Measurements from ENCODE around the gene EXPH5.

The EXPH5 gene

DNA sequence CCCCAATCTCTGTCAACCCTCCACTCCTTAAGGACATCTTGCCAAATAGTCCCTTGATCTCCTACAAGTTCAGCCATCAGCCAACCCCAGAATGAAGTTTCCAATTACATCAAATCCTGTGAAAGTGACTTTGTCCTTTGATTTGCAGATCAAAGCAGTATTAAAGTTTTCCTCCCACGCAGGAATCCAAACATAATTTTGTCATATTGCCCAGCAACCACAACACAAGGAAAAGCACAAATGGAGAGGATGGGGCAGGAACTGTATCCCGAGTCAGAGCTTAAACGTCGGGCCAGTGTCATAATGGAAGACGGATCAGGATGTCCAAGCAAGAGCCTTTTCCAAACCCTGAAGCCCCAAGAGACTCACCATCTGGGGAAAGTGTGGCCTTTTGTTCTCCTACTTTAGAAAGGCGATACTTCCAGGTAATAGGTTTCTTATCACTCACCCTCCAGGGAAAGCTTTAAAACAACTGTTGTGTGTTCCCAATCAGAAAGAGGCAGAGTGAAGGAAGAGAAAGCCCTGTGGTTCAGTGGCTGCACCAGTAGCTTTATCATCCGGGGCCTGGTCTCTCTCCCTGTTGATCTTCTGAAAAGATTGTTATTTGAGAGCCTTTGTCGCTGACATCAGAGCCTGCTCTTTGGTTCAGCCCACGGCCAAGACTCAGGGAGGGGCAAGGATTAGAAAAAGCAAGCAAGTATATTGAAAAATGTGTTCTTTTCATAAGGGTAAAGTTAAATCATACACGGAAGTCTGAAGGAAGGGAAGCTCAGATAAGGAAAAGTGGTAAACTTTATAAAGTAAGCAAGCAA, 41.7 kb downstream of the EXPH5 start:
- Histone ChIP-seq H3K4me2 (ENCODE audit: low read depth, low read length, poor library complexity, severe bottlenecking) (no peak overlapping the region), H3K9me2 (replicated peaks; ENCODE audit: low read depth, low read length) (no peaks in the 10 kb centered on the region), H3K4me1 (ENCODE audit: insufficient read depth, low read length, poor library complexity, severe bottlenecking) (no peaks in the 10 kb centered on the region), H3F3A (ENCODE audit: low read depth) (no peaks in the 10 kb centered on the region), H3K9me3 (ENCODE audit: insufficient read depth, low read depth, low read length) (no peaks in the 10 kb centered on the region), H3K79me2 (ENCODE audit: insufficient read depth, low read length) (no peaks in the 10 kb centered on the region), H4K20me1 (ENCODE audit: insufficient read depth, low read length, poor library complexity, severe bottlenecking) (no peaks in the 10 kb centered on the region), H3K4me3 (ENCODE audit: low read length, poor library complexity, severe bottlenecking) (no peak overlapping the region), H2AFZ (ENCODE audit: low read length) (no peak overlapping the region), H3K36me3 (ENCODE audit: insufficient read depth, low read length) (no peaks in the 10 kb centered on the region), H3K9ac (ENCODE audit: low read depth, low read length, poor library complexity, severe bottlenecking) (no peak overlapping the region), H3K27me3 (ENCODE audit: insufficient read depth, low read length, poor library complexity, severe bottlenecking) (no peaks in the 10 kb centered on the region)
- no peak for TF ChIP-seq EZH2phosphoT487 (IDR thresholded peaks at IDR 0.05; ENCODE audit: borderline replicate concordance)
- TF ChIP-seq, protein P1, sequence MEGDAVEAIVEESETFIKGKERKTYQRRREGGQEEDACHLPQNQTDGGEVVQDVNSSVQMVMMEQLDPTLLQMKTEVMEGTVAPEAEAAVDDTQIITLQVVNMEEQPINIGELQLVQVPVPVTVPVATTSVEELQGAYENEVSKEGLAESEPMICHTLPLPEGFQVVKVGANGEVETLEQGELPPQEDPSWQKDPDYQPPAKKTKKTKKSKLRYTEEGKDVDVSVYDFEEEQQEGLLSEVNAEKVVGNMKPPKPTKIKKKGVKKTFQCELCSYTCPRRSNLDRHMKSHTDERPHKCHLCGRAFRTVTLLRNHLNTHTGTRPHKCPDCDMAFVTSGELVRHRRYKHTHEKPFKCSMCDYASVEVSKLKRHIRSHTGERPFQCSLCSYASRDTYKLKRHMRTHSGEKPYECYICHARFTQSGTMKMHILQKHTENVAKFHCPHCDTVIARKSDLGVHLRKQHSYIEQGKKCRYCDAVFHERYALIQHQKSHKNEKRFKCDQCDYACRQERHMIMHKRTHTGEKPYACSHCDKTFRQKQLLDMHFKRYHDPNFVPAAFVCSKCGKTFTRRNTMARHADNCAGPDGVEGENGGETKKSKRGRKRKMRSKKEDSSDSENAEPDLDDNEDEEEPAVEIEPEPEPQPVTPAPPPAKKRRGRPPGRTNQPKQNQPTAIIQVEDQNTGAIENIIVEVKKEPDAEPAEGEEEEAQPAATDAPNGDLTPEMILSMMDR (conservative IDR thresholded peaks at IDR 0.05; ENCODE audit: low read length) = no peak

DNA sequence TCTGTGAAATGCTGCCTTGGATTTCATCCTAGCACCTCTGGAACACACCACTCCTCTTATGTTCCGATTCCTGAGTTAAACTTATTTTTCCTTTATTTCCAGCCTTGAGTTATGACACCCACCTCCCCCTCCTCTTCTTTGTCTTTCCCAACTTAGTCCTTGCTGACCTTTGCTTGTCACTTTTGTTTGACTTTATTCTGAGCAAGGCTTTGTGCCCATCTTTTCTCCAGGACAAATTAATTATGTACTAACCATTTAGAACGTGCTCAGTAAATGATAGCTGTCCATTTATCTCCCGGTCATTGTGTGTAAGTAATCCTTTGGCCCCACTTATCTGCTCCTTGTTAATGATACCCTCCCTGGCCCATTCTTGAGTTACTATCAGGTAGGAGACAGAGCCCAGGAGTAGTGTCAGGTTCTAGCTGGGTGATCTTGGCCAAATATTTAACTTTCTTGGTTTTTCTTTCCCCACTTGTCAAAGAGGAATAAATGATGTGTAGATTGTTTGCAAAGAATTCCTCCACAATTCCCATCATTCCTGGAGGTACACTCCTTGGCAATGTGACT, 44.2 kb downstream of the EXPH5 start:
- Histone ChIP-seq H3K79me2 (ENCODE audit: insufficient read depth, low read length) (no peaks in the 10 kb centered on the region), H3K9ac (ENCODE audit: low read depth, low read length, poor library complexity, severe bottlenecking) (no peak overlapping the region), H4K20me1 (ENCODE audit: insufficient read depth, low read length, poor library complexity, severe bottlenecking) (no peaks in the 10 kb centered on the region), H3K9me3 (ENCODE audit: insufficient read depth, low read depth, low read length) (no peaks in the 10 kb centered on the region), H3K4me1 (ENCODE audit: insufficient read depth, low read length, poor library complexity, severe bottlenecking) (no peaks in the 10 kb centered on the region), H3K4me3 (ENCODE audit: low read length, poor library complexity, severe bottlenecking) (no peak overlapping the region), H3K36me3 (ENCODE audit: insufficient read depth, low read length) (no peaks in the 10 kb centered on the region), H3K4me2 (ENCODE audit: low read depth, low read length, poor library complexity, severe bottlenecking) (no peak overlapping the region), H3F3A (ENCODE audit: low read depth) (no peaks in the 10 kb centered on the region), H3K27me3 (ENCODE audit: insufficient read depth, low read length, poor library complexity, severe bottlenecking) (no peaks in the 10 kb centered on the region), H3K9me2 (replicated peaks; ENCODE audit: low read depth, low read length) (no peaks in the 10 kb centered on the region), H2AFZ (ENCODE audit: low read length) (no peak overlapping the region)
- no peak for TF ChIP-seq EZH2phosphoT487 (IDR thresholded peaks at IDR 0.05; ENCODE audit: borderline replicate concordance)
- TF ChIP-seq, protein P1 (conservative IDR thresholded peaks at IDR 0.05; ENCODE audit: low read length) = no peak

DNA sequence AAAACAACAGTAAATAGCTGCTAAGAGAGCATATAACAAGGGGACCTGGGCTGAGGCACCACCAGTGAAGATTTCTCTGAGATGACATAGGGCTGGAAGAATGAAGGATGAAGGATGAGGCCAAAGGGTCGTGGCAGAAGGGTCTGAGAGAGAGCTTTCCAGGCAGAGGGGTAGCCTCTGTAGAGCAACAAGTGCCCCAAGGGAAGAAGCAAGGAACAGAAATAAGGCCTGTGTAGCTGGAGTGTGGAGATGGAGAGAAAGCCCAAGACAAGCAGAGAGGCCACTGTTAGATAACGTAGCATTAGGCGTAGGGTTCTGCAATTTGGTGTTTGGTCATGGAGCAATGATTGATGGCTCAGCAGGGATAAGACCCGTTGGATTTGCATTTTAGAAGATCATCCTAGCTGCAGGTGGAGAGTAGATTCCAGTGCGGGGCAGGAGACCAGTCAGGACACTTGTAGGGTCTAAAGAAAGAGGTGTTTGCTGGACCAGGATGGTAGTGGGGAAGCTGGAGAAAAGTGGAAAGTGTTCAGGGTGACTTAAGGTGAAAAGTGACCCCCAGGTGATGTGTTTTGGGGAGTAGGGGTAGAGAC, 47.6 kb downstream of the EXPH5 start:
- Histone ChIP-seq H3K27me3 (ENCODE audit: insufficient read depth, low read length, poor library complexity, severe bottlenecking) (no peaks in the 10 kb centered on the region), H3K4me2 (ENCODE audit: low read depth, low read length, poor library complexity, severe bottlenecking) (no peak overlapping the region), H3K9me2 (replicated peaks; ENCODE audit: low read depth, low read length) (no peaks in the 10 kb centered on the region), H3F3A (ENCODE audit: low read depth) (no peaks in the 10 kb centered on the region), H3K9ac (ENCODE audit: low read depth, low read length, poor library complexity, severe bottlenecking) (no peak overlapping the region), H3K36me3 (ENCODE audit: insufficient read depth, low read length) (no peaks in the 10 kb centered on the region), H3K79me2 (ENCODE audit: insufficient read depth, low read length) (no peaks in the 10 kb centered on the region), H4K20me1 (ENCODE audit: insufficient read depth, low read length, poor library complexity, severe bottlenecking) (no peaks in the 10 kb centered on the region), H2AFZ (ENCODE audit: low read length) (no peak overlapping the region), H3K9me3 (ENCODE audit: insufficient read depth, low read depth, low read length) (no peaks in the 10 kb centered on the region), H3K4me3 (ENCODE audit: low read length, poor library complexity, severe bottlenecking) (no peak overlapping the region), H3K4me1 (ENCODE audit: insufficient read depth, low read length, poor library complexity, severe bottlenecking) (no peaks in the 10 kb centered on the region)
- TF ChIP-seq, protein P1 (conservative IDR thresholded peaks at IDR 0.05; ENCODE audit: low read length) = no peak
- TF ChIP-seq EZH2phosphoT487 (IDR thresholded peaks at IDR 0.05; ENCODE audit: borderline replicate concordance) = no peak
